Fibroblast of lung (primary cell): ENCODE data around the gene SRC.

Experiments used
- EZH2 ChIP-seq: IDR thresholded peaks from 2 replicates; pipeline ENCODE4 v1.5.1; 2012; ENCODE audit warnings: low read length, control low read depth, mild to moderate bottlenecking; ENCODE audit errors: missing control alignments
- TF ChIP-seq, protein P1 (sequence below), 2 donors: IDR thresholded peaks in 1 of 2; conservative IDR thresholded peaks in 1 of 2; 1 replicate in 1 of 2; 2 replicates in 1 of 2; pipeline ENCODE4 v1.5.1; 2011 to 2012; ENCODE audit warnings: low read length in 2 of 2, control low read depth in 1 of 2, inconsistent platforms in 1 of 2, low read depth in 1 of 2, mild to moderate bottlenecking in 1 of 2

DNA sequence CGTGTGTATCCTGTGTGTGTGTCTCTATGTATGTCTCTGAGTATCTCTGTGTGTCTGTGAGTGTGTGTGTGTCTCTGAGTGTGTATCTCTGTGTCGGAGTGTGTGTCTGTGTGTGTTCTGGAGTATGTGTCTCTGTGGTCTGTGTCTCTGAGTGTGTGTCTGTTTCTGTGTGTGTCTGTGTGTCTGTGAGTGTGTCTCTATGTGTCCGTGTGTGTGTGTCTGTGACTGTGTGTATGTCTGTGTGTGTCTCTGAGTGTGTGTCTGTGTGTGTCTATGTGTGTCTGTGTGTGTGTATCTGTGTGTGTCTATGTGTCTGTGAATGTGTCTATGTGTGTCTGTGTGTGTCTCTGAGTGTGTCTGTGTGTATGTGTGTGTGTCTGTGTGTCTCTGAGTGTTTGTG, 73.4 kb downstream of the SRC start:
- TF ChIP-seq, protein P1, sequence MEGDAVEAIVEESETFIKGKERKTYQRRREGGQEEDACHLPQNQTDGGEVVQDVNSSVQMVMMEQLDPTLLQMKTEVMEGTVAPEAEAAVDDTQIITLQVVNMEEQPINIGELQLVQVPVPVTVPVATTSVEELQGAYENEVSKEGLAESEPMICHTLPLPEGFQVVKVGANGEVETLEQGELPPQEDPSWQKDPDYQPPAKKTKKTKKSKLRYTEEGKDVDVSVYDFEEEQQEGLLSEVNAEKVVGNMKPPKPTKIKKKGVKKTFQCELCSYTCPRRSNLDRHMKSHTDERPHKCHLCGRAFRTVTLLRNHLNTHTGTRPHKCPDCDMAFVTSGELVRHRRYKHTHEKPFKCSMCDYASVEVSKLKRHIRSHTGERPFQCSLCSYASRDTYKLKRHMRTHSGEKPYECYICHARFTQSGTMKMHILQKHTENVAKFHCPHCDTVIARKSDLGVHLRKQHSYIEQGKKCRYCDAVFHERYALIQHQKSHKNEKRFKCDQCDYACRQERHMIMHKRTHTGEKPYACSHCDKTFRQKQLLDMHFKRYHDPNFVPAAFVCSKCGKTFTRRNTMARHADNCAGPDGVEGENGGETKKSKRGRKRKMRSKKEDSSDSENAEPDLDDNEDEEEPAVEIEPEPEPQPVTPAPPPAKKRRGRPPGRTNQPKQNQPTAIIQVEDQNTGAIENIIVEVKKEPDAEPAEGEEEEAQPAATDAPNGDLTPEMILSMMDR (conservative IDR thresholded peaks at IDR 0.05 in 1 of 2, IDR thresholded peaks at IDR 0.05 in 1 of 2; ENCODE audit: low read depth in 1 of 2, low read length in 2 of 2), result no peak
- TF ChIP-seq EZH2, result no peak
